HEK293 (cell line): ENCODE results near the gene KDM4B.

ENCODE experiments used
- ELK4 ChIP-seq: IDR thresholded peaks from 2 replicates; pipeline ENCODE4 v1.6.1; 2011; ENCODE audit warnings: mild to moderate bottlenecking, low read depth, low read length, borderline replicate concordance
- GLIS1 ChIP-seq: fragments of 450-650 bp; formaldehyde crosslinking; IDR thresholded peaks from 2 replicates; pipeline ENCODE4 v1.5.1; 2016; ENCODE audit warnings: missing biosample characterization, missing genetic modification characterization
- GLIS2 ChIP-seq: fragments of 450-650 bp; formaldehyde crosslinking; IDR thresholded peaks from 2 replicates; pipeline ENCODE4 v1.5.1; 2016; ENCODE audit warnings: missing biosample characterization, missing genetic modification characterization
- KLF10 ChIP-seq: fragments of 450-650 bp; IDR thresholded peaks from 2 replicates; pipeline ENCODE4 v1.5.1; 2018; ENCODE audit warnings: missing biosample characterization, mild to moderate bottlenecking, missing genetic modification characterization
- OVOL3 ChIP-seq: fragments of 450-650 bp; formaldehyde crosslinking; IDR thresholded peaks from 2 replicates; pipeline ENCODE4 v1.5.1; 2016; ENCODE audit warnings: missing biosample characterization, missing genetic modification characterization
- PATZ1 ChIP-seq: fragments of 450-650 bp; formaldehyde crosslinking; IDR thresholded peaks from 2 replicates; pipeline ENCODE4 v1.5.1; 2016; ENCODE audit warnings: missing biosample characterization, missing genetic modification characterization
- SCRT1 ChIP-seq: fragments of 450-650 bp; formaldehyde crosslinking; IDR thresholded peaks from 2 replicates; pipeline ENCODE4 v1.5.1; 2016; ENCODE audit warnings: missing biosample characterization, missing genetic modification characterization, borderline replicate concordance
- SCRT2 ChIP-seq: fragments of 450-650 bp; formaldehyde crosslinking; IDR thresholded peaks from 2 replicates; pipeline ENCODE4 v1.5.1; 2016; ENCODE audit warnings: missing biosample characterization, missing genetic modification characterization
- TRIM28 ChIP-seq: IDR thresholded peaks from 2 replicates; pipeline ENCODE4 v1.6.1; 2011; ENCODE audit warnings: low read length, control low read depth, borderline replicate concordance
- ZBTB7A ChIP-seq: fragments of 450-650 bp; formaldehyde crosslinking; IDR thresholded peaks from 2 replicates; pipeline ENCODE4 v1.5.1; 2016; ENCODE audit warnings: low read depth, missing biosample characterization, missing genetic modification characterization
- ZFP69B ChIP-seq: fragments of 450-650 bp; formaldehyde crosslinking; IDR thresholded peaks from 2 replicates; pipeline ENCODE4 v1.5.1; 2016; ENCODE audit warnings: missing biosample characterization, missing genetic modification characterization
- ZNF121 ChIP-seq: fragments of 450-650 bp; formaldehyde crosslinking; IDR thresholded peaks from 2 replicates; pipeline ENCODE4 v1.5.1; 2016; ENCODE audit warnings: missing biosample characterization, missing genetic modification characterization
- ZNF133 ChIP-seq: fragments of 450-650 bp; formaldehyde crosslinking; IDR thresholded peaks from 2 replicates; pipeline ENCODE4 v1.5.1; 2016; ENCODE audit warnings: missing biosample characterization, missing genetic modification characterization
- ZNF146 ChIP-seq: fragments of 450-650 bp; formaldehyde crosslinking; IDR thresholded peaks from 2 replicates; pipeline ENCODE4 v1.5.1; 2016; ENCODE audit warnings: missing biosample characterization, missing genetic modification characterization
- ZNF174 ChIP-seq: fragments of 450-650 bp; formaldehyde crosslinking; IDR thresholded peaks from 2 replicates; pipeline ENCODE4 v1.5.0; 2017; ENCODE audit warnings: missing biosample characterization, mild to moderate bottlenecking, missing genetic modification characterization
- ZNF175 ChIP-seq: fragments of 450-650 bp; formaldehyde crosslinking; IDR thresholded peaks from 2 replicates; pipeline ENCODE4 v1.5.1; 2016; ENCODE audit warnings: missing biosample characterization, missing genetic modification characterization
- ZNF184 ChIP-seq: fragments of 450-650 bp; IDR thresholded peaks from 2 replicates; pipeline ENCODE4 v1.5.1; 2018; ENCODE audit warnings: missing biosample characterization, mild to moderate bottlenecking, missing genetic modification characterization
- ZNF221 ChIP-seq: fragments of 450-650 bp; formaldehyde crosslinking; IDR thresholded peaks from 2 replicates; pipeline ENCODE4 v1.5.1; 2017; ENCODE audit warnings: missing biosample characterization, missing genetic modification characterization, borderline replicate concordance
- ZNF274 ChIP-seq, 2 experiments: fragments of 200-500 bp in 1 of 2; fragments of 450-650 bp in 1 of 2; sonication (Bioruptor generic) in 1 of 2; formaldehyde crosslinking in 1 of 2; IDR thresholded peaks; 2 replicates each; pipeline versions ENCODE4 v1.5.1 to v1.6.1; 2014 to 2016; ENCODE audit warnings: borderline replicate concordance in 1 of 2, inconsistent platforms in 1 of 2, low read length in 1 of 2, missing biosample characterization in 1 of 2, missing genetic modification characterization in 1 of 2
- ZNF280D ChIP-seq: fragments of 450-650 bp; formaldehyde crosslinking; IDR thresholded peaks from 2 replicates; pipeline ENCODE4 v1.5.1; 2016; ENCODE audit warnings: missing biosample characterization, missing genetic modification characterization
- ZNF416 ChIP-seq: fragments of 450-650 bp; formaldehyde crosslinking; IDR thresholded peaks from 2 replicates; pipeline ENCODE4 v1.5.1; 2016; ENCODE audit warnings: missing biosample characterization, missing genetic modification characterization
- ZNF449 ChIP-seq: fragments of 450-650 bp; formaldehyde crosslinking; IDR thresholded peaks from 2 replicates; pipeline ENCODE4 v1.5.1; 2017; ENCODE audit warnings: missing biosample characterization, mild to moderate bottlenecking, missing genetic modification characterization, moderate library complexity
- ZNF473 ChIP-seq: fragments of 450-650 bp; formaldehyde crosslinking; IDR thresholded peaks from 2 replicates; pipeline ENCODE4 v1.5.1; 2017; ENCODE audit warnings: missing biosample characterization, missing genetic modification characterization
- ZNF48 ChIP-seq: fragments of 450-650 bp; formaldehyde crosslinking; IDR thresholded peaks from 2 replicates; pipeline ENCODE4 v1.5.1; 2016; ENCODE audit warnings: missing biosample characterization, missing genetic modification characterization
- ZNF488 ChIP-seq: fragments of 450-650 bp; formaldehyde crosslinking; IDR thresholded peaks from 2 replicates; pipeline ENCODE4 v1.5.1; 2016; ENCODE audit warnings: missing biosample characterization, missing genetic modification characterization
- ZNF560 ChIP-seq: fragments of 450-650 bp; formaldehyde crosslinking; IDR thresholded peaks from 2 replicates; pipeline ENCODE4 v1.5.1; 2017; ENCODE audit warnings: missing biosample characterization, missing genetic modification characterization, borderline replicate concordance
- ZNF571 ChIP-seq: fragments of 450-650 bp; formaldehyde crosslinking; IDR thresholded peaks from 2 replicates; pipeline ENCODE4 v1.5.0; 2017; ENCODE audit warnings: missing biosample characterization, missing genetic modification characterization
- ZNF629 ChIP-seq: fragments of 450-650 bp; formaldehyde crosslinking; IDR thresholded peaks from 2 replicates; pipeline ENCODE4 v1.5.1; 2017; ENCODE audit warnings: missing biosample characterization, missing genetic modification characterization
- ZNF645 ChIP-seq: fragments of 450-650 bp; formaldehyde crosslinking; IDR thresholded peaks from 2 replicates; pipeline ENCODE4; 2016; ENCODE audit warnings: missing biosample characterization, missing genetic modification characterization
- ZNF701 ChIP-seq: fragments of 450-650 bp; formaldehyde crosslinking; IDR thresholded peaks from 2 replicates; pipeline ENCODE4 v1.5.1; 2016; ENCODE audit warnings: missing biosample characterization, missing genetic modification characterization
- ZNF830 ChIP-seq: fragments of 450-650 bp; IDR thresholded peaks from 2 replicates; pipeline ENCODE4 v1.5.0; 2018; ENCODE audit warnings: missing biosample characterization, missing genetic modification characterization, low read depth, mild to moderate bottlenecking, moderate library complexity

The KDM4B gene

GRCh38 chr19:4972509-4973230 is 3.8 kb downstream of the KDM4B start (continued):
- TF ChIP-seq ZNF274 (IDR thresholded peaks at IDR 0.05; ENCODE audit: low read length) (no peak), ZNF274 (tag by site-specific recombination; IDR thresholded peaks at IDR 0.05; ENCODE audit: borderline replicate concordance) (no peak), ZNF645 (tag by site-specific recombination) (no peak), ZNF830 (no peak), SCRT1 (no peak), KLF10 (tag by site-specific recombination) (no peak), ZNF184 (tag by site-specific recombination) (no peak), ZNF449 (tag by site-specific recombination) (no peak), TRIM28 (no peak), ZNF280D (tag by site-specific recombination) (no peak), OVOL3 (no peak), PATZ1 (tag by site-specific recombination) (peak; percentile 34; the same call in 1 of the 2 replicates), ZNF473 (tag by site-specific recombination) (no peak), ZNF121 (tag by site-specific recombination) (no peak), ZNF488 (tag by site-specific recombination) (no peak), ZNF416 (tag by site-specific recombination) (no peak), ZNF571 (tag by site-specific recombination) (no peak), ZNF701 (tag by site-specific recombination) (no peak), ELK4 (no peak), SCRT2 (tag by site-specific recombination) (peak; percentile 31; the same call in 1 of the 2 replicates), ZFP69B (tag by site-specific recombination) (no peak), ZNF629 (no peak), ZNF175 (tag by site-specific recombination) (no peak), ZNF146 (tag by site-specific recombination) (no peak), ZBTB7A (tag by site-specific recombination) (no peak), ZNF174 (no peak), ZNF133 (tag by site-specific recombination) (no peak), ZNF48 (tag by site-specific recombination) (no peak), GLIS1 (tag by site-specific recombination) (peak; percentile 40; the same call in 1 of the 2 replicates), ZNF560 (tag by site-specific recombination) (no peak), GLIS2 (0 out of 2 replicates have a peak, but pooled peaks have one; percentile 39), ZNF221 (no peak)
